Measurements from ENCODE around the gene CDC34.
A peak's percentile ranks its signal among the peaks of the same experiment; 100 is the strongest.

CDC34 gene

DNA sequence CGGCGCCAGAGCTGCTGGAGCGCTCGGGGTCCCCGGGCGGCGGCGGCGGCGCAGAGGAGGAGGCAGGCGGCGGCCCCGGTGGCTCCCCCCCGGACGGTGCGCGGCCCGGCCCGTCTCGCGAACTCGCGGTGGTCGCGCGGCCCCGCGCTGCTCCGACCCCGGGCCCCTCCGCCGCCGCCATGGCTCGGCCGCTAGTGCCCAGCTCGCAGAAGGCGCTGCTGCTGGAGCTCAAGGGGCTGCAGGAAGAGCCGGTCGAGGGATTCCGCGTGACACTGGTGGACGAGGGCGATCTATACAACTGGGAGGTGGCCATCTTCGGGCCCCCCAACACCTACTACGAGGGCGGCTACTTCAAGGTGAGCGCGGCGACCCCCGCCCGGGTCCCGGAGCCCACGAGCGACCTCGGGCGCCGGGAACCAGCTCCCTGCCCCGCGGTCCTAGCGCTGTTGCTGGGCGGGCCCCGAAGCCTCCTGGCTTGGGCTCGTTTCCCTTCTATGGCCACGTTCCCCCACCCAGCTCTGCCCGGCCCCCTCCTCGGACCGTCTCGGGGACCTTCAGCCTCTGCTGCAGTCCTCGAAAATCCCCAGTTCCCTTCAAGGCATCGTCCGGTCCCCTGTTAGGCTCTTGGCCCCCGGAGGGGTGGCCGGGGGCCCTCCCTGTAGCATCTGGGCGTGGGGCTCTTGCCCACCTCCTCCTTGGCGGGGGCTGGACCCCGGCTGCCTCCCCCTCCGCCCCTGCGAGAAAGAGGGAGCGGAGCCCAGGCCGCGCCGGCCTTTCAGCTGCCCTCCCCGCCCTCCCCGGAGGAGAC lies at the start of gene CDC34:
TSS of gene CDC34 (plus strand) at position 8 of the 808 bp plus-strand sequence. CDS start at position 180, 172 bp downstream.
- peak; percentile 46 for DNase-seq

DNA sequence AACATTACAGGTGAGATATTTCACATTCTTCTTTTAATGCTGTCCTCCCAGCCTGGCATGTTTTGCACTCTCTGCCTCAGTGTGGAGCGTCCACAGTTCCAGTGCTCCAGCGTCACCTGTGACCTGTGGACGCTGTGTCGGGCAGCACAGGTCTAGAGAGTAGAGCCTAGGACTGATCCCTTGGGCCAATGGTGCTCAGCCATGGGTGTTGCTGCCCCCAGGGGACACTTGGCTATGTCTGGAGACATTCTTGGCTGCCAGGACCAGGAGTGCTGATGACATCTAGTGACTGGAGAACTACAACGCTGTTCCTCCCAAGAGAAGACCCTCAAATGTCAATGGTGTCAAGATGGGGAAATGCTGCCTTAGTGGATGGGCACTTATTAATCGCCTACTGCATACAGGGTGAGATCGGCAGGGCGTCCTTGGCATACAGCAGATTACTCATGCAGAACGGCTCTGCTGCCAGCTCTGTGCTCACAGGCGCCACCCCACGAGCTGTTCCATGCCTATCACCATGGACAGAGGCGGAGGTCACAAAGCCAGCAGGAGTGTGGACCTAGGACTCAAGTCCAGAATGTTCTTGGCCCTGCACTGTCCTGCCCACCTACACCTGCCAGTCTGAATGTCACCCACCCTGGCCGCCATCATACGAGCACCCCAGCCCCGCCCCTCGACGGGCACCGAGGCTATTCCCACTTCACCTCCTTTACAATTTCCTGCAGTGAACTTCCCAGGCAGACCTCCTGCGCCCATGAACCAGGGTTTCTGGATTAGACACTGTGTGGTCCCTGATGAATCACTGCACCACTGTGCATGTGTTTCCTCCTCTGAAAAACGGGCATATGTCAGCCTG lies 49.1 kb upstream of the CDC34 start:
- DNase-seq = no peak

GRCh38 chr19:483332-484072 lies 48.1 kb upstream of the CDC34 start:
- DNase-seq = no peak

GRCh38 chr19:484494-484893 lies 47.1 kb upstream of the CDC34 start:
- no peak for DNase-seq

DNA sequence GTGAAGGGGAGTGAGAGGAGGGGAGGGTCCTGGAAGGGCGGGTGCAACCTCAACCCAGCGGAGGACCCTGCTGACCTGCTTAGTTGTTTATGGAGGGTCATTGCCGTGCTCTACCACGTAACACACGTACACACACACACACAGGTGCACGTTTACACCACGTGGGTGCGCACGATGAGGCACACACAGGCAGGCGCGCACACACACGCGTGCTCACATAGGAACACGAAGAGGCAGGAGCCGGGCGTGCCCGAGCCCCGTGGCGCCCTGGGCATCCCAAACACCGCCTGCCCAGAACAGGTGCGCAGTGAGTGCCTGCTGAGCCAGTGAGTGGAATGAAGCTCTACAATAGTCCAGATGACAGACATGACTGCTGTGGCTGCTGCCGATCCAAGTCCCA lies 46.5 kb upstream of the CDC34 start:
- DNase-seq = no peak

DNA sequence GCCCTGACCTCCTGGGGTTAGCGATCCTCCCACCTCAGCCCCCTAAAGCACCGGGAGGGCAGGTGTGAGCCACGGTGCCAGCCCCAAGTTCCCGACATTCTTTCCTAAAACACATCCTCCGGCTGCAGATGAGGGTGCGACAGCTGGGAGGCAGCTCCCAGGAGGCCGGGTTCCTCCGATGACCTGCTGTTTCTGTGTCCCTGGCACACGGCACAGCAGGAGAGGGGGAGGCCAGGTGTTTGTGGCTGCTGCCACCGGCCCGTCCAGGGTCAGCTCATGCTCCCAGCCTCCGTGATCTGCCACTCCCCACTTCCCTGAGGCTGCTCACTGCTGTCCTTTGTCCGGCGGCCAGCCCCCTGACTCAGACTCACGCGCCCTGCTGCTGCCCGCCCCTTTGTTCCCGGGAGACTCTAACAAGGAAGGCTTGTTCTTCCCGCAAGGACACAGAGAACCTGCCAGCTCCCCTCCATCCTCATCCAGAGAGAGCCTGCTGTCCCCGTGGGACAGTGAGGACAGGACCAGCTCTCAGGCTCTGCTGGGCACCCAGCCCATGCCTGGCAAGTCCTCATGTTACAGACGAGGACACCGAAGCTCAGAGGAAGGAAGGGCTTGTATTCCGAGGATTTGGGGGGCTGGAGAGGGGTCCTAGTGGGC lies 45.9 kb upstream of the CDC34 start:
- DNase-seq = no peak

DNA sequence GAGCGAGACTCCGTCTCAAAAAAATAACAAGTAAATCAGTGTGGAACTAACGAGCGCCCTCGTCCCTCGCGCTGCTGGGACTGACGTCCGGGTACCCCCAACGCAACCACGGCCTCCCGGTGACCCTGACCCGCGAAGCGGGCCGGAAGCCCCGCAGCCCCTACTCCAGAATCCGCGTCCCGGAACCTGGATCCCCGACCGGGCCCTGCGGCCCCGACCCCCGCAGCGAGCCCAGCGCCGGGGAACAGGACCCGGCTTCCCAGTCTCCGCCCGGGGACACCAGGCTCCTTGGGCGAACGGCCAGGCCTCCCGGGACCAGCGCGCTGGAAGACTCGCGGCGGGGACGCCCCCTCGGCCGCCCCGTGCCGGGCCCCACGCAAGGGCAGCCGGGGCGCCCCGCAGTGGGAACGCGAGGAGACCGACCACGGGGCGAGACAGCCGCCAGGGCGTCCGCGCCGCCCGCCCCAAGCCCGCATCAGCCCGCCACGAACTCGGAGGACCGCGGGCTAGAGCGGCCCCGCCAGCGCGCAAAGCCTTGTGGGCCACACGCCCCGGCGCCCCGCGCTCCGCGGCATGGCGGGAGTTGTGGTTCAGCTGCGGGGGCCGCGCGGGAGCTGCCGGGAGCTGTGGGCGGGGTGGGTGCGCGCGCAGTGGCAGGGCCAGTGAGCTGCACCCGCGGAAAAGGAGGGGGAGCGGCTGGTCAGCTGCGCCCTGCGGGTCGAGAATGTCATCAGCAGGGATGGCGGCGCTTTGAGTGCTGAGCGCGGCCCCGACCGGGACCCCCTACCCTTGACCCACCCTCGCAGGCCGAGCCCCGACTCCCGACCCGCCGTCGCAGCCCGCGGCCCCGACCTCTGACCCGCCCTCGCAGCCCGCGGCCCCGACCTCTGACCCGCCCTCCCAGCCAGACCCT lies 42.8 kb upstream of the CDC34 start:
- peak; percentile 97 for DNase-seq

GRCh38 chr19:489418-490196 lies 42.0 kb upstream of the CDC34 start:
- peak; percentile 55 for DNase-seq

DNA sequence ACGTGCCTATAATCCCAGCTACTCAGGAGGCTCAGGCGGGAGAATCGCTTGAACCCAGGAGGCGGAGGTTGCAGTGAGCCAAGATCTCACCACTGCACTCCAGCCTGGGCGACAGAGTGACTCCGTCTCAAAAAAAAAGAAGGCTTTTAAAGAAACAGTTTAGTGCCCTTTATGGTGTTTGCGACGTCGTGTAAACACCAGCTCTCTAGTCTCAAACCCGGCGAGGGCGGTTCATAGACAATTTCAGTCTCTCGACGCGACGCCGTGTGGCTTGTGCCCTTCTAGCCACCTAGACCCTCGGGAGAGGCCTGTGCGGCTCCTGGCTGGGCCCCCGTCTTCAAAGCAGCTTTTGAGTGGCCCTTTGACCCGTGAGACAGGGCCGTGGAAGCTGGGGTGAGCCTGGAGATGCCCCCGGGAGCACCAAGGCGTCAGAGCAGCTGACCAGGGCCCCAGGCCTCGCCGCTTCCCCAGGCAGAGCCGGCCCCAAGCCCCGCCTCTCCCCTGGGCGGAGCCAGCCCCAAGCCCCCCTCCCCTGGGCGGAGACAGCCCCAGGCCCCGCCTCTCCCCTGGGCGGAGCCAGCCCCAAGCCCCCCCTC lies 40.3 kb upstream of the CDC34 start:
- no peak for DNase-seq

DNA sequence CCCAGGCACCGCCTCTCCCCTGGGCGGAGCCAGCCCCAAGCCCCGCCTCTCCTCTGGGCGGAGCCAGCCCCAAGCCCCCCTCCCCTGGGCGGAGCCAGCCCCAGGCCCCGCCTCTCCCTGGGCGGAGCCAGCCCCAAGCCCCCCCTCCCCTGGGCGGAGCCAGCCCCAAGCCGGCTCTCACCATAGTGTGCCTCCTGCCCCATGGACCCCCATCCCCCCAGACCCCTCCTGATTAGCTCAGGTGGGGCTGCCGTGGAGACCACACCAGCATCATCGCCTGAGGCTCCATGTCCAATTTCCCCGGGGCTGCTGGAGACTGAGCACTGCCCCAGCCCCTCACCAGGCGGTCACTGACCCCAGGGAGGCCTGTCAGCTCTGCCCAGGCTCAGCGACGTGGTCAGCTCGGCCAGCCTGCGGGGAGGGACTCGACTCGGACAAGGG lies 39.4 kb upstream of the CDC34 start:
- DNase-seq = no peak

DNA sequence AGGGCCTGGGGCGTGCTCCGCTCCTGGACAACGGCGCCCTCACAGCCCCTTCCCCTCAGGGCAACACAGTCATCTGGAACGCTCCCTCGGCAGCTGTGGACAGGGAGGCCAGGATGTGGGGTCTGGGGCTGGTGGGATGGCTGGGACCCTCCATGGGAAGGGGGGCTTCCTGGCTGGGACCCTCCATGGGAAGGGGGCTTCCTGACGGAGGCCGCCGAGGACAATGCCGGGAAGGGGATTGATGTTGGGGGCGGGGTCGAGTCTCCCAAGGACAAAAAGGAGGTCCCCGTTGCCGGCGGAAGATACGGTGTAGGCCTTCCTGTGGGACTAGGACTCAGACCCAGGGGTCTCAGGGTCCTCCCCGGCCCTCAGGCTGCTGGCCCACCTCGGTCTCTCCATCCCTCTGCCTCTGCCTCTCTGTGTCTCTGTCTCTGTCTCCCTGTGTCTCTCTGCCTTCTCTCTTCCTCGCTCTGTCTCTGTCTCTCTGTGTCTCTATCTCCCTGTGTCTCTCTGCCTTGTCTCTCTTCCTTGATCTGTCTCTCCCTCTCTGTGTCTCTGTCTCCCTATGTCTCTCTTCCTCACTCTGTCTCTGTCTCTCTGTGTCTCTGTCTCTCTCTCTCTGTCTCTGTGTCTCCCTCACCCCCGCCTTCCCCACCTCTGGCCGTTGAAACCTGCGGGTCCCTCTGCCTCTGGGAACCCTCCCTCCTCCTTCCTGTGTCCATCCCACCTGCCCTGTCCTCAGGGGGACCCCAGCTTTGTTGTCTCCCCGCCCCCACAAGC lies 38.0 kb upstream of the CDC34 start:
- no peak for DNase-seq

DNA sequence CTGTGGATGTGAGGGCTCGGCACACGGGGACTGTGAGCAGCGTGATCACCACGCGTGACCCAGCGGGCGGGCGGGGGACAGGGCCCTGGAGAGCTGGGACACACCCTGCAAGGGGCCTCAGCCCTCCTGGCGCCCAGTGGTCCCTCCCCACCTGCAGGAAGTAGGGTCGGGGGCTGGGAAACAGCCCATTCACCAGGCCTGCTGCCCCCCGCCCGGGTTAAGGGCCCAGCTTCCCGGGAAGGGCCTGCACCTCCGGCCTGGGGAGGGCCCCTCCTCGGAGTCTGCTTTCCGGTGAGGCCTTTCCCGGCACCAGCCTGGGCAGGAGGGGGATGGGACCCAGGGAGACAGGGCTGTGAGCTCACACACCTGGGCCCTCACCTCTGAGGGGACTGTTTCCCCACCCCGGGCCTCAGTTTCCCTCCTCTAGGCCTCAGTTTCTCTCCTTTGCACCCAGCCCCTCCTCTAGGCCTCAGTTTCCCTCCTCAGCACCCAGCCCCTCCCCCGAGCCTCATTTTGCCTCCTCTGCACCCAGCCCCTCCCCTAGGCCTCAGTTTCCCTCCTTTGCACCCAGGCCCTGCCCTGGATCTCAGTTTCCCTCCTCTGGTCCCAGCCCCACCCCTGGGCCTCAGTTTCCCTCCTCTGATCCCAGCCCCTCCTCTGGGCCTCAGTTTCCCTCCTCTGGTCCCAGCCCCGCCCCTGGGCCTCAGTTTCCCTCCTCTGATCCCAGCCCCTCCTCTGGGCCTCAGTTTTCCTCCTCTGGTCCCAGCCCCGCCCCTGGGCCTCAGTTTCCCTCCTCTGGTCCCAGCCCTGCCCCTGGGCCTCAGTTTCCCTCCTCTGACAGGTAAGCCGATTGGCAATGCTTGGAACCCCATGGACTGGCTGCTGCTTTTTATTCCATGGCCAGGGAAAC lies 37.1 kb upstream of the CDC34 start:
- DNase-seq = no peak

DNA sequence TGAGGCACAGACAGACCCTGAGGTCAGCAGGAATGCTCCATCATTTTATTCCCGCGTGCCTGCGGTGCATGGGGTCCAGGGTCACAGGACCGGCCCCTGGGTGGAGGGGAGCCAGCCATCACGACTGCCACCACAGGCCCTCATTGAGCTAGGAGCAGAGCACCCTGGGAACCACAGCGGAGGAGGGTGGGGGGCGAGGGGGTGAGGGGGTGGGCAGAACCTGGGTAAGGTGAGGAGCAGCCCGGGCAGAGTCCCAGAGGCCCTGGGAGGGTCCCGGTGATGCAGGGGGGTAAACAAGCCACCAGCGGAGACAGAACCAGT lies 36.5 kb upstream of the CDC34 start:
- no peak for DNase-seq

GRCh38 chr19:495402-496111 lies 36.0 kb upstream of the CDC34 start:
- DNase-seq = peak; percentile 53

- DNase-seq = no peak
Measured at GRCh38 chr19:496112-496665, 35.4 kb upstream of the CDC34 start, which contains the start of gene MADCAM1. Gene MADCAM1, plus strand, starts transcription at chr19:496486. Its CDS starts 14 bp downstream, at chr19:496500.

GRCh38 chr19:496986-497385 lies 34.6 kb upstream of the CDC34 start:
- no peak for DNase-seq

DNA sequence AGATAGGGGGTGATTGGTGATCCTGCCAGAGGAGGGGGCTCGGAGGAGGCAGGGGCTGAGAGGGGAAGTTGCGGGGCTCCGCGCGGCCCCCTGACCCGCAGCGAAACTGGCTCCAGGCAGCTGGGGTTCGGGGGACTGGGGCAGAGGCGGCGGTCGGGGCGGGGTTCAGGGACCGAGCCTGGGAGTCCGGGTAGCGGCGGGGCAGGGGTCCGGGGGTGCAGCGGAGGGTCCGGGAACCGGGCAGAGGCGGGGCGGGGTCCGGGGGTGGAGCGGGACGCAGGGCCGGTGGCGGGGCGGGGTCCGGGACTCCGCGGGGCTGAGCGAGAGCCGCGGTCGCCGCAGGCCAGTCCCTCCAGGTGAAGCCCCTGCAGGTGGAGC lies 34.1 kb upstream of the CDC34 start:
- DNase-seq = no peak

Data from hematopoietic multipotent progenitor cell treated with erythropoietin and hydrocortisone succinate and interleukin-3 and kit ligand, for 4 days (in vitro differentiated cells).